ENCODE results near the gene ZNF503.
"Not testable (repeated sequence)": the region's sequence is repeated elsewhere in the genome, so short reads cannot be mapped to it uniquely, and the experiment has no call there.

ZNF503 gene

GRCh38 chr10:75377869-75378268, 23.7 kb downstream of the ZNF503 start:
- no peak overlapping the region for H3K4me3 ChIP-seq (ENCODE audit: low read depth, low read length)
- no peak for TF ChIP-seq CTCF (IDR thresholded peaks at IDR 0.05; ENCODE audit: low read depth, low read length)

GRCh38 chr10:75375838-75376237, 25.7 kb downstream of the ZNF503 start:
- H3K4me3 ChIP-seq (ENCODE audit: low read depth, low read length) = no peak overlapping the region
- no peak for TF ChIP-seq CTCF (IDR thresholded peaks at IDR 0.05; ENCODE audit: low read depth, low read length)

- H3K4me3 ChIP-seq (ENCODE audit: low read depth, low read length) = no peak overlapping the region
- TF ChIP-seq CTCF (IDR thresholded peaks at IDR 0.05; ENCODE audit: low read depth, low read length) = no peak
Observed at GRCh38 chr10:75371010-75371409, 30.6 kb downstream of the ZNF503 start.

GRCh38 chr10:75369838-75370237, 31.7 kb downstream of the ZNF503 start:
- H3K4me3 ChIP-seq (ENCODE audit: low read depth, low read length) = not testable (repeated sequence)

GRCh38 chr10:75367901-75368300, 33.7 kb downstream of the ZNF503 start:
- no peak for TF ChIP-seq CTCF (IDR thresholded peaks at IDR 0.05; ENCODE audit: low read depth, low read length)
- H3K4me3 ChIP-seq (ENCODE audit: low read depth, low read length) = no peak overlapping the region

GRCh38 chr10:75367021-75367487, 34.5 kb downstream of the ZNF503 start:
- no peak for TF ChIP-seq CTCF (IDR thresholded peaks at IDR 0.05; ENCODE audit: low read depth, low read length)
- no peak overlapping the region for H3K4me3 ChIP-seq (ENCODE audit: low read depth, low read length)

GRCh38 chr10:75363431-75363830, 38.1 kb downstream of the ZNF503 start:
- TF ChIP-seq CTCF (IDR thresholded peaks at IDR 0.05; ENCODE audit: low read depth, low read length) = no peak
- no peak overlapping the region for H3K4me3 ChIP-seq (ENCODE audit: low read depth, low read length)

- H3K4me3 ChIP-seq (ENCODE audit: low read depth, low read length) = not testable (repeated sequence)
Observed at GRCh38 chr10:75359876-75360275, 41.7 kb downstream of the ZNF503 start.
